ENCODE results near the gene C9. TPM values are rescaled to one million over a fixed set of nuclear protein-coding genes. Genes with fewer than 3 reads are reported as not detected.

The C9 gene
- total and polyA plus RNA-seq, 2 experiments from 2014 or later = not detected

DNA sequence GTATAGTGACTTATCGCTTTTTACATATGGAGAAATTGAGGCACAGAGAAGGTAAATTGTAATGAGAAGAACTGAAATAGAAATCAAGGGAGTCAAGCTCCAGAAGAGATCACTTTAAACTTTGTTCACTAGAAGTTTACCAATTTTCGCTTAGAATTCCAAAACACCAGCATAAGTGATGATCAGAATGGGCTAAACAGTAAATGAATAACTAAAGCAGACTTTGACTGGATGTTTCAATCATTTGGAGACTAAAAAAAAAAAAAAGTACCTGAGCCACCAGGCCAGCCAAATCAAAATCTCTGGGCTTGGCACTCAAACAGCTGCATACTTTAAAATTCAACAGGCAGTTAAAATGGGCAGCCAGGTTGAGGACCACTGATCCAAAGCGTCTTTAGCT lies 106.7 kb downstream of the C9 start:
- DNase-seq (ENCODE audit: low spot score) = no peak
- no peaks in the 10 kb centered on the region for H3K36me3 ChIP-seq (ENCODE audit: insufficient read depth)
- H3K79me2 ChIP-seq (replicated peaks; ENCODE audit: insufficient read depth) = no peaks in the 10 kb centered on the region
- no peaks in the 10 kb centered on the region for H3F3A ChIP-seq (replicated peaks; ENCODE audit: low read depth)
- H4K20me1 ChIP-seq (replicated peaks; ENCODE audit: insufficient read depth) = no peaks in the 10 kb centered on the region
- no peak for ATAC-seq
- no peaks in the 10 kb centered on the region for H3K9me2 ChIP-seq (ENCODE audit: insufficient read depth)
- H3K27ac ChIP-seq (ENCODE audit: low read depth) = no peak overlapping the region
- TF ChIP-seq STAT1 (IDR thresholded peaks at IDR 0.05; ENCODE audit: unreplicated experiment) = no peak
- TF ChIP-seq JUNB (IDR thresholded peaks at IDR 0.05; ENCODE audit: unreplicated experiment) = no peak
- no peak for TF ChIP-seq ZNF114 (CRISPR knock-in tag; IDR thresholded peaks at IDR 0.05)
- H3K4me2 ChIP-seq = no peak overlapping the region
- Mint-ChIP-seq H3K9me3 (no peaks in the 10 kb centered on the region), H3K36me3 (ENCODE audit: low read depth) (no peaks in the 10 kb centered on the region), H3K4me1 (no peaks in the 10 kb centered on the region), H3K27ac (no peak overlapping the region), H3K4me3 (no peak overlapping the region), H3K27me3 (ENCODE audit: insufficient read depth, low read depth, poor library complexity) (no peaks in the 10 kb centered on the region)
- H3K4me1 ChIP-seq (ENCODE audit: insufficient read depth) = no peaks in the 10 kb centered on the region
- H3K4me3 ChIP-seq = no peak overlapping the region
- H3K27me3 ChIP-seq (ENCODE audit: insufficient read depth) = no peaks in the 10 kb centered on the region
- no peak overlapping the region; the same call in 1 of the 2 replicates for H2AFZ ChIP-seq

DNA sequence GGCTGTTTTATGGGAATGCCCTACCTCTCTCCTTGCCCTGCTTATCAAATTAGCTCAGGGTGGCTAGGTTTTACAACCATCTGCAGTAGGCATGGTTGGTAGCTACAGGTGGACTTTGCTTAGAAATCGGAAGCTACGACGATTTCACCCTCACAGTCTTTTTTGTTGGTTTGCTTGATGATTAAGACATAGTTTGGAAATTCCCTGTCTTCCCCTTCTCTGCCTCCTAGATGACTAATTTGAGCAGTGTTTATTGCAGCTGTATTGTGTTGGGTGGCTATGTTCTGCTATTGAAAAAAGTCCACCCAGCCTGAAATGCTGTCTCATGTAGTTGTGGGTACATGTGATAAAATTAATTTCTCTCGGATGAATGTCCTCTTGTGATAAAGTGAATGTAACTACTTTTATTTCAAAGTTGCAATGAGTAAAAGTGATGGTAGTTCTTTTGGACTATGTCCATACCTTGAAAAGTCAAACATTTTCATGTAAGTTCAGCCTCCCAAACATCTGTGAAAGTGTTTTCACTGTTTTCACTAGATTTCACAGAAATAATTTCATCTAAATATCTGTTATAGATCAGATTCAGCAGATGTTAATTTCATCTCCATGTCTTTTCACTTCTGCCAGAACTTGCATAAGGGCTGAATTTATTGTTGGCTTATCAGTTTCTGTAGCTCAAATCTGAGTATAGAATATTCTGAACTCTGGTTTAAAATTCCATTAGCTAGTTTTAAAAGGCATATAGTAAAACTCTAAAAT lies 107.6 kb downstream of the C9 start:
- Mint-ChIP-seq H3K4me1 (no peaks in the 10 kb centered on the region), H3K36me3 (ENCODE audit: low read depth) (no peaks in the 10 kb centered on the region), H3K27me3 (ENCODE audit: insufficient read depth, low read depth, poor library complexity) (no peaks in the 10 kb centered on the region), H3K4me3 (no peak overlapping the region), H3K9me3 (no peaks in the 10 kb centered on the region), H3K27ac (no peak overlapping the region)
- Histone ChIP-seq H3K27me3 (ENCODE audit: insufficient read depth) (no peaks in the 10 kb centered on the region), H3K9me2 (ENCODE audit: insufficient read depth) (no peaks in the 10 kb centered on the region), H3K4me2 (no peak overlapping the region), H3K36me3 (ENCODE audit: insufficient read depth) (no peaks in the 10 kb centered on the region), H3K27ac (ENCODE audit: low read depth) (no peak overlapping the region), H3K79me2 (replicated peaks; ENCODE audit: insufficient read depth) (no peaks in the 10 kb centered on the region), H4K20me1 (replicated peaks; ENCODE audit: insufficient read depth) (no peaks in the 10 kb centered on the region), H2AFZ (no peak overlapping the region), H3K4me3 (no peak overlapping the region), H3F3A (replicated peaks; ENCODE audit: low read depth) (no peaks in the 10 kb centered on the region), H3K4me1 (ENCODE audit: insufficient read depth) (no peaks in the 10 kb centered on the region)
- ATAC-seq (no peak), DNase-seq (ENCODE audit: low spot score) (no peak)
- no peak for TF ChIP-seq CREB1 (CRISPR knock-in tag; IDR thresholded peaks at IDR 0.05; ENCODE audit: low read depth)
- TF ChIP-seq, protein P1, sequence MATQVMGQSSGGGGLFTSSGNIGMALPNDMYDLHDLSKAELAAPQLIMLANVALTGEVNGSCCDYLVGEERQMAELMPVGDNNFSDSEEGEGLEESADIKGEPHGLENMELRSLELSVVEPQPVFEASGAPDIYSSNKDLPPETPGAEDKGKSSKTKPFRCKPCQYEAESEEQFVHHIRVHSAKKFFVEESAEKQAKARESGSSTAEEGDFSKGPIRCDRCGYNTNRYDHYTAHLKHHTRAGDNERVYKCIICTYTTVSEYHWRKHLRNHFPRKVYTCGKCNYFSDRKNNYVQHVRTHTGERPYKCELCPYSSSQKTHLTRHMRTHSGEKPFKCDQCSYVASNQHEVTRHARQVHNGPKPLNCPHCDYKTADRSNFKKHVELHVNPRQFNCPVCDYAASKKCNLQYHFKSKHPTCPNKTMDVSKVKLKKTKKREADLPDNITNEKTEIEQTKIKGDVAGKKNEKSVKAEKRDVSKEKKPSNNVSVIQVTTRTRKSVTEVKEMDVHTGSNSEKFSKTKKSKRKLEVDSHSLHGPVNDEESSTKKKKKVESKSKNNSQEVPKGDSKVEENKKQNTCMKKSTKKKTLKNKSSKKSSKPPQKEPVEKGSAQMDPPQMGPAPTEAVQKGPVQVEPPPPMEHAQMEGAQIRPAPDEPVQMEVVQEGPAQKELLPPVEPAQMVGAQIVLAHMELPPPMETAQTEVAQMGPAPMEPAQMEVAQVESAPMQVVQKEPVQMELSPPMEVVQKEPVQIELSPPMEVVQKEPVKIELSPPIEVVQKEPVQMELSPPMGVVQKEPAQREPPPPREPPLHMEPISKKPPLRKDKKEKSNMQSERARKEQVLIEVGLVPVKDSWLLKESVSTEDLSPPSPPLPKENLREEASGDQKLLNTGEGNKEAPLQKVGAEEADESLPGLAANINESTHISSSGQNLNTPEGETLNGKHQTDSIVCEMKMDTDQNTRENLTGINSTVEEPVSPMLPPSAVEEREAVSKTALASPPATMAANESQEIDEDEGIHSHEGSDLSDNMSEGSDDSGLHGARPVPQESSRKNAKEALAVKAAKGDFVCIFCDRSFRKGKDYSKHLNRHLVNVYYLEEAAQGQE (IDR thresholded peaks at IDR 0.05; ENCODE audit: unreplicated experiment) = no peak
- no peak for TF ChIP-seq NANOG (IDR thresholded peaks at IDR 0.05; ENCODE audit: borderline replicate concordance)
- TF ChIP-seq, protein P2, sequence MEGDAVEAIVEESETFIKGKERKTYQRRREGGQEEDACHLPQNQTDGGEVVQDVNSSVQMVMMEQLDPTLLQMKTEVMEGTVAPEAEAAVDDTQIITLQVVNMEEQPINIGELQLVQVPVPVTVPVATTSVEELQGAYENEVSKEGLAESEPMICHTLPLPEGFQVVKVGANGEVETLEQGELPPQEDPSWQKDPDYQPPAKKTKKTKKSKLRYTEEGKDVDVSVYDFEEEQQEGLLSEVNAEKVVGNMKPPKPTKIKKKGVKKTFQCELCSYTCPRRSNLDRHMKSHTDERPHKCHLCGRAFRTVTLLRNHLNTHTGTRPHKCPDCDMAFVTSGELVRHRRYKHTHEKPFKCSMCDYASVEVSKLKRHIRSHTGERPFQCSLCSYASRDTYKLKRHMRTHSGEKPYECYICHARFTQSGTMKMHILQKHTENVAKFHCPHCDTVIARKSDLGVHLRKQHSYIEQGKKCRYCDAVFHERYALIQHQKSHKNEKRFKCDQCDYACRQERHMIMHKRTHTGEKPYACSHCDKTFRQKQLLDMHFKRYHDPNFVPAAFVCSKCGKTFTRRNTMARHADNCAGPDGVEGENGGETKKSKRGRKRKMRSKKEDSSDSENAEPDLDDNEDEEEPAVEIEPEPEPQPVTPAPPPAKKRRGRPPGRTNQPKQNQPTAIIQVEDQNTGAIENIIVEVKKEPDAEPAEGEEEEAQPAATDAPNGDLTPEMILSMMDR (conservative IDR thresholded peaks at IDR 0.05; ENCODE audit: low read depth in 2 of 2) = no peak
- TF ChIP-seq JUNB (IDR thresholded peaks at IDR 0.05; ENCODE audit: unreplicated experiment) = no peak
- no peak for TF ChIP-seq ZNF114 (CRISPR knock-in tag; IDR thresholded peaks at IDR 0.05)
- no peak for TF ChIP-seq EZH2phosphoT487 (IDR thresholded peaks at IDR 0.05; ENCODE audit: unreplicated experiment)
- no peak for TF ChIP-seq STAT1 (IDR thresholded peaks at IDR 0.05; ENCODE audit: unreplicated experiment)
- TF ChIP-seq ETS1 (IDR thresholded peaks at IDR 0.05) = no peak
- TF ChIP-seq POLR2AphosphoS5 (IDR thresholded peaks at IDR 0.05; ENCODE audit: low read depth) = no peak
- TF ChIP-seq EZH2 (IDR thresholded peaks at IDR 0.05; ENCODE audit: low read depth, unreplicated experiment) = no peak

Data from GM23338 (cell line).